Stimulated activated CD8-positive, alpha-beta memory T cell treated with anti-CD3 and anti-CD28 coated beads, Interleukin-7, amount 100 ng/mL, for 4 hours (primary cell): ENCODE data around the gene POGLUT2.
"Not testable (repeated sequence)": the region's sequence is repeated elsewhere in the genome, so short reads cannot be mapped to it uniquely, and the experiment has no call there.

Experiments used
- DNase-seq, 2 donors: peaks; one replicate each; pipeline ENCODE4 v3.0.0-alpha.2; 2020; ENCODE audit warnings: low read depth in 2 of 2

POGLUT2 gene

GRCh38 chr13:102805680-102806079 lies 6.9 kb upstream of the POGLUT2 start:
- DNase-seq, result no peak

GRCh38 chr13:102800145-102801041 lies 1.6 kb upstream of the POGLUT2 start:
- DNase-seq, result peak; percentile 69 to 76

- DNase-seq, result no peak
Measured at GRCh38 chr13:102799426-102800144, 809 bp upstream of the POGLUT2 start.

GRCh38 chr13:102793611-102794355 lies 5.0 kb downstream of the POGLUT2 start:
- DNase-seq, result no peak

- DNase-seq, result no peak
Measured at GRCh38 chr13:102792396-102792795, 6.4 kb downstream of the POGLUT2 start.

- no peak for DNase-seq
Measured at GRCh38 chr13:102788683-102789082, 10.1 kb downstream of the POGLUT2 start.

GRCh38 chr13:102784483-102784882 lies 14.3 kb downstream of the POGLUT2 start:
- no peak for DNase-seq

GRCh38 chr13:102781591-102781990 lies 17.2 kb downstream of the POGLUT2 start:
- DNase-seq, result no peak

GRCh38 chr13:102780656-102781055 lies 18.1 kb downstream of the POGLUT2 start:
- DNase-seq, result not testable (repeated sequence)

- peak in 1 of 2 donors; percentile 28 for DNase-seq
Measured at GRCh38 chr13:102779436-102780159, 19.2 kb downstream of the POGLUT2 start.

GRCh38 chr13:102777736-102778135 lies 21.0 kb downstream of the POGLUT2 start:
- DNase-seq, result no peak

GRCh38 chr13:102776271-102776670 lies 22.5 kb downstream of the POGLUT2 start:
- DNase-seq, result no peak

GRCh38 chr13:102774591-102775520 lies 23.9 kb downstream of the POGLUT2 start:
- DNase-seq, result no peak

GRCh38 chr13:102774214-102774568 lies 24.6 kb downstream of the POGLUT2 start:
- no peak for DNase-seq

GRCh38 chr13:102773441-102774213 lies 25.1 kb downstream of the POGLUT2 start, which contains the start of gene TEX30:
TEX30 (minus strand) TSS chr13:102773786; CDS start chr13:102770026, 3,760 bp downstream.
- DNase-seq, result peak; percentile 63 to 84

- no peak for DNase-seq
Measured at GRCh38 chr13:102772042-102772425, 26.7 kb downstream of the POGLUT2 start.

- DNase-seq, result no peak
Measured at GRCh38 chr13:102771298-102772041, 27.3 kb downstream of the POGLUT2 start.

GRCh38 chr13:102770435-102770834 lies 28.3 kb downstream of the POGLUT2 start:
- DNase-seq, result no peak

GRCh38 chr13:102769679-102770078 lies 29.1 kb downstream of the POGLUT2 start:
- no peak for DNase-seq
